K562 treated with DMSO at 1 percent for 24 hours (cell line): ENCODE measurements around the gene SOCS3. TPM values are rescaled to one million over a fixed set of nuclear protein-coding genes. Genes with fewer than 3 reads are reported as not detected.

Experiments used
- total RNA-seq: library from RNA; unstranded; fragments of 300-600 nt; gene quantifications from 2 replicates; pipeline ENCODE4 v1.2.3, GENCODE V29; 2022; ENCODE audit warnings: low read depth; ENCODE audit not compliant: insufficient read depth

Gene SOCS3
- total RNA-seq: 23.0 and 24.9 TPM in 2 replicates

GRCh38 chr17:78359997-78360370 is at the start of gene SOCS3:
Gene SOCS3, minus strand, starts transcription at chr17:78360077. Its CDS starts 982 bp downstream, at chr17:78359095.

GRCh38 chr17:78378225-78379130 is 18.6 kb upstream of the SOCS3 start, which contains the start of gene PGS1:
Gene PGS1, plus strand, starts transcription at chr17:78378649. Its CDS starts 17 bp downstream, at chr17:78378666.

Other genes with a start within 250 kb of the SOCS3 start
- 154 and 173 TPM in 2 replicates for gene TMC6, start 231.3 kb downstream of the SOCS3 start, total RNA-seq
- 4.5 and 14.1 TPM in 2 replicates for gene TMC8, start 229.3 kb downstream of the SOCS3 start, total RNA-seq
- 1.7 TPM in 1 of 2 replicates, not detected in the other for gene C17orf99, start 213.7 kb downstream of the SOCS3 start, total RNA-seq
- 173 and 192 TPM in 2 replicates for gene SYNGR2, start 191.5 kb downstream of the SOCS3 start, total RNA-seq
- 431 and 472 TPM in 2 replicates for gene TK1, start 173.0 kb downstream of the SOCS3 start, total RNA-seq
- gene AFMID, start 172.7 kb downstream of the SOCS3 start, total RNA-seq: 38.0 and 49.6 TPM in 2 replicates
- gene BIRC5, start 145.8 kb downstream of the SOCS3 start, total RNA-seq: 75.9 and 80.9 TPM in 2 replicates
- not detected in 2 replicates for gene TMEM235, start 128.4 kb downstream of the SOCS3 start, total RNA-seq
- 39.8 and 41.5 TPM in 2 replicates for gene PGS1, start 18.6 kb upstream of the SOCS3 start, total RNA-seq
- 0.35 and 0.50 TPM in 2 replicates for gene DNAH17, start 217.3 kb upstream of the SOCS3 start, total RNA-seq